Immature natural killer cell (primary cell): Measurements from ENCODE around the gene ADD1. TPM values are rescaled to one million over a fixed set of nuclear protein-coding genes. Genes with fewer than 3 reads are reported as not detected.
A peak's percentile ranks its signal among the peaks of the same experiment; 100 is the strongest.

Experiments
- DNase-seq, 3 donors: peaks; one replicate each; pipeline ENCODE4 v3.0.0; 2022; ENCODE audit warnings: mixed read lengths in 1 of 3
- H3K27ac Mint-ChIP-seq, 6 donors: one replicate each; pipeline ENCODE4 v1.8.0; 2020; ENCODE audit warnings: mixed read lengths in 6 of 6, mild to moderate bottlenecking in 5 of 6, inconsistent platforms in 4 of 6, moderate library complexity in 3 of 6
- H3K27me3 Mint-ChIP-seq, 3 donors: one replicate each; pipeline ENCODE4 v1.8.0; 2020 to 2021; ENCODE audit warnings: low read depth in 3 of 3, mild to moderate bottlenecking in 3 of 3, mixed read lengths in 3 of 3, moderate library complexity in 3 of 3, inconsistent platforms in 1 of 3
- H3K36me3 Mint-ChIP-seq, 3 donors: one replicate each; pipeline ENCODE4 v1.8.0; 2020; ENCODE audit warnings: mixed read lengths in 3 of 3, inconsistent platforms in 2 of 3, mild to moderate bottlenecking in 2 of 3
- H3K4me1 Mint-ChIP-seq, 2 donors: one replicate each; pipeline ENCODE4 v1.8.0; 2020; ENCODE audit warnings: inconsistent platforms in 2 of 2, mild to moderate bottlenecking in 2 of 2, mixed read lengths in 2 of 2, moderate library complexity in 1 of 2
- H3K4me3 Mint-ChIP-seq, 5 donors: one replicate each; pipeline ENCODE4 v1.8.0; 2020; ENCODE audit warnings: mild to moderate bottlenecking in 5 of 5, mixed read lengths in 5 of 5, inconsistent platforms in 3 of 5, moderate library complexity in 3 of 5
- H3K9me3 Mint-ChIP-seq, 6 donors: one replicate each; pipeline ENCODE4 v1.8.0; 2020; ENCODE audit warnings: mild to moderate bottlenecking in 6 of 6, mixed read lengths in 6 of 6, inconsistent platforms in 4 of 6, moderate library complexity in 3 of 6
- polyA plus RNA-seq, 3 donors: library from polyadenylated mRNA; unstranded; fragments of 300-500 nt; fragmentation: Illumina TruSeq; gene quantifications; one replicate each; pipeline ENCODE4 v1.2.3, GENCODE V29; 2021

ADD1 gene
- polyA plus RNA-seq, 3 donors from 2014 or later, result 207 to 318 (median 314) TPM

DNA sequence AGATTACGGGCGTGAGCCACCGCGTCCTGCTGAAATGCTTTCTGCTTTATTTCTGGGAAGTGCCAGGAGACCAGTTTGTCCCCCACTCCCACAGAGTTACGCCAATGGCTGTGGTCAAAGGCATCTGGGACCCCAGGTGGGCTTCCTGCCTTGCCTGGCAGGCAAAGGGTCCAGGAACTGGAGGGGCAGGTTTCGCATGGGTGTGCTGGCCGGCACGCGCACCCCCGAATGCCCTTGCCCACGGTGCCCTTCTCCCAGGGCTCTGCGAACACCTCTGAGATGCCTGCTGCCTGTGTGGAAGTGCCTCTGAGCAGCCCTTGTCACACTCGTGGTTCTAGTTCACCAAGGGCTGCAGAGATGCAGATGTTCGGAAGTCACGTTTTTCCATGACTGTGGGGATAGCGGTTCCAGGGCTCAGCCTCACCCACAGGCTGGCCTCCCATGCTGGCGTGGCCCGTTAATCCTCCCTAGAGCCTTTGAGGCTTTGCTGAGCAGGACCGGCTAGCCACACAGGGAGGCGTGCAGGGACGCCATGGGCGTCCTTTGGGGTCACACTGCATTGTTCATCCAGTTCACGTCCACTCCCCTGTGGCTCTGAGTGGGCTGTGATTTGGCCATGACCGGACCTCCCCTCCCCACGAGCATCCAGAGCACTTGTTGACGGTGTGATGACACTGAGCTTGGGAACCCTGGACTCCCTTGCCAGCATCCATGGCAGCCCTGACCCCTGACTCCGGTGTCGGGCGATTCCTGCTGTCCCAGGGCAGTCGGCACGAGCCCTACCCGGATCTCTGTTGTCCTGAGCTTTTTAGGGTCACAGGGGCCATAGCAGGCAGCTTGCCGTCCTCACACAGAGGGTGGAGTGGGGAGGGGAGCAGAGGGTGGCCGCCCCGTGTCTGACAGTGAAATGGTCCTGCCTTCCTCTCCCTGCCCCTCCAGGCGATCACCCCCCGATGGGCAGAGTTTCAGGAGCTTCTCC, 12.7 kb upstream of the ADD1 start:
- peaks cover 6 to 10% (median 8%) of the 10 kb centered on the region in 3 donors for H3K27me3 Mint-ChIP-seq
- H3K27ac Mint-ChIP-seq, result peak overlapping the region in 2 of 6 donors; percentile 17 to 46
- no peak overlapping the region for H3K4me3 Mint-ChIP-seq
- H3K9me3 Mint-ChIP-seq, result no peaks in the 10 kb centered on the region
- peaks cover 0 to 23% (median 12%) of the 10 kb centered on the region in 3 donors for H3K36me3 Mint-ChIP-seq
- DNase-seq, result no peak
- peaks cover 39 to 42% of the 10 kb centered on the region in 2 donors for H3K4me1 Mint-ChIP-seq

DNA sequence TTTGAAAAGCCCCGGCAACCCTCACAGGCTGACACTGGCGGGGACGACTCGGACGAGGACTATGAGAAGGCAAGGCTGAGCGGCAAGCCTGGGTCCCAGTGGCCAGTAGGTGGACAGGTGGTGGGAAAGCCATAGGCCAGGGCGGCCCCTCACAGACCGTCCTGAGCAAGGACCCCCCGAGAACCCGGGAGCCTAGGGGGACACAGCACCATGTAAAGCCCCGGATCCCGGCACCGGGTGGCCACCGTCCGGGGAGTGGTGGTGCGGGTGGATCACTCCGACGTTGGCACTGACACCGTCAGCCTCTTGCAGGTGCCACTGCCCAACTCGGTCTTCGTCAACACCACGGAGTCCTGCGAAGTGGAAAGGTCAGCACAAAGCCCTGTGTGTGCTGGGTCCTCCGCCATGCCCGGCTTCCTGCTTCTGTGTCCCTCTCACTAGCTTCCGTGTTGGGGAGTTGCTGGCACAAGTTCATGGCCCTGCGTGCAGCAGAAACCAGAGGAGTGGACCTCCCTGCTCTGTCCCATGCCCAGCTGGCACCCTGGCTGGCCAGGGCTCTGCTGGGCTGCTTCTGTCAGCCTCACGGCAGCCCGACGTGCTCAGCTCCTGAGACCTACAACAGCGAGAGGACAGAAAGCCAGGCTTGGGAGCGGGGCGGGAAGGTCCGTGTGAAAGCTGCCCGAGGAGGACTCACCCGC, 11.9 kb upstream of the ADD1 start:
- no peak for DNase-seq
- peaks cover 39 to 44% of the 10 kb centered on the region in 2 donors for H3K4me1 Mint-ChIP-seq
- peak overlapping the region in 5 of 6 donors; percentile 74 to 90 (median 77) for H3K27ac Mint-ChIP-seq

DNA sequence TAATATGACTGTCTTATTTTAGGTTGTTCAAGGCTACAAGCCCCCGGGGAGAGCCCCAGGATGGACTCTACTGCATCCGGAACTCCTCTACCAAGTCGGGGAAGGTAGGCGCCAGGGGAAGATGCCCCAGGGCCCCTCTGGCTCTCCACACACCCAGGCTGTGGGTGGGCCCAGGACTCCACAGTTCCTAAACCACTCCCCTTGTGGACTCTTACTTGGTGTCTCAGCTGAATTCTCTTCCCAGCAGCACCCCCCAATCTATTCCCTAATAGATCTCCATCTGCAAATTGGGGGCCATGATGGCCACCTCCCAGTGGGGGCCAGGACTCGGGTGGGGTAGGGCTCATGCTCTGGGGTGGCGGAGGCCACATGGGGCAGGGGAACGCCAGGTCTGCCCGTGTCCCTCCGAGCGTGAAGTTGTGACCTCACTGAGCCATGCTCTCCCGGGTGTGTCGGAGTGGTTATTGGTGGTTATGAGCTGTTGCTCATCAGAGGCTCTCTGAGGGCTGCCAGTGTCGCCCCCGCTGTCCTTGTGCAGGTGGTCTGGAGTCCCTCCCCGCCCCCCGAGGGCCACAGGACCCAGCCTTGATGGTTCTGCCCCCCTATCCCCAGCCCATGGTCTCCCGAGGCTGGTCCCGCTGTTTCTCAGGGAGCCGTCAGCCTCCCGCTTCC, 11.2 kb upstream of the ADD1 start:
- no peak for DNase-seq

More for the DNA sequence above, 11.9 kb upstream of the ADD1 start:
- Mint-ChIP-seq H3K36me3 (peaks cover 0 to 15% (median 6%) of the 10 kb centered on the region in 3 donors), H3K27me3 (peaks cover 6 to 10% (median 8%) of the 10 kb centered on the region in 3 donors), H3K9me3 (no peaks in the 10 kb centered on the region), H3K4me3 (no peak overlapping the region)

DNA sequence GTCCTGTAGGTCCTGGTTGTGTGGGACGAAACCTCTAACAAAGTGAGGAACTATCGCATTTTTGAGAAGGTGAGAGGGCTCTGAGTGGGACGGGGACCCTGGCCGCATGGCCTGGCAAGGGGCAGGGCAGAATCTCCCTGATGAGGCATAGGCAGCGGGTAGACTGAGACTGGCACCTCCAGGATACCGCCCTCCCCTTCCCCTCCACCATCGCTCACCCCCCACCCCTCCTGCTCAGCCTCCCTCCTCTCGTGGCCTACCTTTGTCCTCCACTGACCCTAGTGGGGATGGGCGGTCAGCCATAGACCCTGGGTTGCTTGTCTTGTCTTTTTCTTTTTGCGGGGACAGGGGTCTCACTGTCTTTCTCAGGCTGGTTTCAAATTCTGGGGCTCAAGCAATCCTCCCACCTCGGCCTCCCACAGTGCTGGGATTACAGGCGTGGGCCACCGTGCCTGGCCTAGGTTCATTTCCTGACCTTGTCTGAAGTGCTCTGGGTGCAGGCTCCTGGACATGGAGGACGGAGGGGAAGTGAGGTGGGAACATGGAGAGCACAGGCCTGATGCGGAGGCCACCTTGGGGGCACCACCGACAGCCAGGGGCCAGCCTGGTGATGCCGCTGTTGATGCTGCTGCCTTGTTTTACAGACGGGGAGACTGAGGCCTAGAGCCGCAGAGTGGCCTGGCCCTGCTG, 10.5 kb upstream of the ADD1 start:
- peaks cover 51 to 55% of the 10 kb centered on the region in 2 donors for H3K4me1 Mint-ChIP-seq
- DNase-seq, result no peak
- no peak overlapping the region for H3K4me3 Mint-ChIP-seq
- H3K36me3 Mint-ChIP-seq, result peaks cover 0 to 16% (median 4%) of the 10 kb centered on the region in 3 donors
- H3K27me3 Mint-ChIP-seq, result peaks cover 9 to 12% (median 10%) of the 10 kb centered on the region in 3 donors
- H3K27ac Mint-ChIP-seq, result peak overlapping the region; percentile 77 to 91 (median 84)
- no peaks in the 10 kb centered on the region for H3K9me3 Mint-ChIP-seq

More for the DNA sequence above, 11.2 kb upstream of the ADD1 start:
- Mint-ChIP-seq H3K36me3 (peaks cover 0 to 13% (median 4%) of the 10 kb centered on the region in 3 donors), H3K4me1 (peaks cover 44 to 48% of the 10 kb centered on the region in 2 donors), H3K27me3 (peaks cover 6 to 10% (median 7%) of the 10 kb centered on the region in 3 donors), H3K9me3 (no peaks in the 10 kb centered on the region), H3K4me3 (no peak overlapping the region), H3K27ac (peak overlapping the region; percentile 77 to 90 (median 82))

DNA sequence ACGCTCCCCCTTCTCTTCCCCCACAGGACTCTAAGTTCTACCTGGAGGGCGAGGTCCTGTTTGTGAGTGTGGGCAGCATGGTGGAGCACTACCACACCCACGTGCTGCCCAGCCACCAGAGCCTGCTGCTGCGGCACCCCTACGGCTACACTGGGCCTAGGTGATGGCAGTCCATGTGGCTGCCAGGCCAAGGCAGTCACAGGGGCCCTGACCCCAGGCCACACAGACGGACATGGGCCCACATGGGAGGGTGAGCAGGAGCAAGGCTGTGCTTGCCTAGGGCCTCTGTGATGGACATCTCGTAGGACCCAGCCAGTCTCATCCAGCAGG, 10.0 kb upstream of the ADD1 start:
- H3K27ac Mint-ChIP-seq, result peak overlapping the region; percentile 77 to 91 (median 84)
- no peak for DNase-seq
- peak overlapping the region in 1 of 5 donors; percentile 10 for H3K4me3 Mint-ChIP-seq
- peaks cover 9 to 15% (median 10%) of the 10 kb centered on the region in 3 donors for H3K27me3 Mint-ChIP-seq
- H3K4me1 Mint-ChIP-seq, result peaks cover 56 to 60% of the 10 kb centered on the region in 2 donors
- H3K9me3 Mint-ChIP-seq, result no peaks in the 10 kb centered on the region
- peaks cover 0 to 16% (median 4%) of the 10 kb centered on the region in 3 donors for H3K36me3 Mint-ChIP-seq

GRCh38 chr4:2834001-2834921, 9.4 kb upstream of the ADD1 start:
- Mint-ChIP-seq H3K27me3 (peaks cover 7 to 15% (median 10%) of the 10 kb centered on the region in 3 donors), H3K9me3 (no peaks in the 10 kb centered on the region), H3K36me3 (peaks cover 0 to 11% (median 0%) of the 10 kb centered on the region in 3 donors), H3K27ac (peak overlapping the region; percentile 80 to 96 (median 92)), H3K4me3 (peak overlapping the region; percentile 69 to 85 (median 77)), H3K4me1 (peaks cover 62 to 66% of the 10 kb centered on the region in 2 donors)
- no peak for DNase-seq

DNA sequence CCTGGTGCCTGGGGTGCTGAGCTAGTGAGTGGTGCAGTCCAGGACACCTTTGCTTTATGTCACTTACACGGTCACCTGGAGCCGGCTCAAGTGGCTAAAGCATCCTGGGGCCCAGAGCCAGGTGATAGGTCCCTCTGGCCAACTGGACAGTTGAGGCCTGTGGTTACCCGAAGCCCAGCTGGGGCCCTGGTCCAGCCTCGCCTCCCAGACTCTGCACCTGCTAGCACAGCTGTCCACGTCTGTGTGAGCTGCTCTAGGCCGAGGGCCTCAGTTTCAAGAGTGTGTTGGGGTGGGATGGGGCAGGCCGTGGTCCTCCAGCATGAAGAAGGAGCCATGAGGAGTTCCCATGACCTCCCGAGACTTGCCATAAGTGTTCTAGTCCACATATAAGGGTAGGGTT, 7.7 kb upstream of the ADD1 start:
- peaks cover 0 to 15% (median 4%) of the 10 kb centered on the region in 3 donors for H3K36me3 Mint-ChIP-seq
- H3K4me3 Mint-ChIP-seq, result peak overlapping the region; percentile 69 to 87 (median 83)
- peaks cover 7 to 15% (median 10%) of the 10 kb centered on the region in 3 donors for H3K27me3 Mint-ChIP-seq
- DNase-seq, result no peak
- peaks cover 75 to 83% of the 10 kb centered on the region in 2 donors for H3K4me1 Mint-ChIP-seq
- peak overlapping the region; percentile 80 to 96 (median 93) for H3K27ac Mint-ChIP-seq
- no peaks in the 10 kb centered on the region for H3K9me3 Mint-ChIP-seq

DNA sequence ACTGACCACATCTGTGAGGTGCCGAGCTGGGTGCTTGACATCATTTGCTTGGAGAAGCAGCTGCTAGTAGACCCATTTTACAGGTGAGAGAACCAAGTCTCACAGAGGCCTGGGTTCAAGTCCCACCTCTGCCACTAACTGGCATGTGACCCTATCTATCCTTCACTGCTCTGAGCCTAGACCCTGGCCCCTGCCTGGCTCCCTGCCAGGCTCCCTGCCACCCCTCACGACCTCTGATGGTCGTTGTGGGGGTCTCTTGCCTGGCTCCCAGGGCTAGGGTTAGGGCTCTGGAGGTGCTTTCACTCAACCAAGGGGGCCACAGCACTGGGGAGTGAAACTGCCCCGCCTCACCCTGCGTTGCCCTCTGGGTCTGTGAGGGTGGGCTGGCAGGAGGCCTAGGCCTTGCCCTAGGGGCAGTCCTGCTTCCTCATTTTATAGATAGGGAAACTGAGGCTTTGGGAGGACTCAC, 7.2 kb upstream of the ADD1 start:
- Mint-ChIP-seq H3K27ac (peak overlapping the region; percentile 80 to 96 (median 92)), H3K27me3 (peaks cover 7 to 15% (median 9%) of the 10 kb centered on the region in 3 donors), H3K4me3 (peak overlapping the region; percentile 21 to 87 (median 83)), H3K4me1 (peaks cover 77 to 88% of the 10 kb centered on the region in 2 donors), H3K9me3 (no peaks in the 10 kb centered on the region), H3K36me3 (peaks cover 0 to 15% (median 4%) of the 10 kb centered on the region in 3 donors)
- no peak for DNase-seq

DNA sequence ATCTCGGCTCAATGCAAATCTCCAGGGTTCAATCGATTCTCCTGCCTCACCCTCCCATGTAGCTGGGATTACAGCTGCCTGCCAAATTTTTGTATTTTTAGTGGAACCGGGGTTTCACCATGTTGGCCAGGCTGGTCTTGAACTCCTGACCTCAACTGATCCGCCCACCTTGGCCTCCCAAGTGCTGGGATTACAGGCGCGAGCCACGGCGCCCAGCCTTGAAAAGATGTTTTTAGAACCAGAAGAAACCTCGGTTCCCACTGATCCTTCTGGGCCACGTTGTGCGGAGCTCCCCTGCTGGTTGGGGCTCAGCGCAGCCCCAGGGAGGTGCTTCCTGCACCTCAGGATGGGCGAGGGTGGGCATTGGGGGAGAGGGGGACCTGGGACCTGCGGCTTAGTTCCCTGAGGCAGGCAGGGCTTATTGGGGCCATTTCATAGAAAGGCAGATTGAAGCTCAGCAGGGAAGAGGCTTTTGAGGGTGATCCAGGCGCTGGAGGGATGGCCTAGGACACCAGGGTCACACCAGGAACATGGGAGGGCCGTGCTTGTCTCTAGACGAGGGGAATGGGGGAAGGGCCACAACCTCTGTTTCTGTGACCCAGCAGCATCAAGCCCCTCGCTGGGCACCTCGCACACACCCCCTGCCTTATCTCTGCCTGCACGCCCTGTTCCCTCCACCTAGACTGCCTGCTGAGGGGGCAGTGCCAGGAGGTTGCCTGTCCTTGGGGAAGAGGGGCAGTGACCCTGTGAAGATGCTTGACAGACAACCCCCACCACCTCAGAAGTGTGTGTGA, 6.3 kb upstream of the ADD1 start:
- peaks cover 80 to 94% of the 10 kb centered on the region in 2 donors for H3K4me1 Mint-ChIP-seq

DNA sequence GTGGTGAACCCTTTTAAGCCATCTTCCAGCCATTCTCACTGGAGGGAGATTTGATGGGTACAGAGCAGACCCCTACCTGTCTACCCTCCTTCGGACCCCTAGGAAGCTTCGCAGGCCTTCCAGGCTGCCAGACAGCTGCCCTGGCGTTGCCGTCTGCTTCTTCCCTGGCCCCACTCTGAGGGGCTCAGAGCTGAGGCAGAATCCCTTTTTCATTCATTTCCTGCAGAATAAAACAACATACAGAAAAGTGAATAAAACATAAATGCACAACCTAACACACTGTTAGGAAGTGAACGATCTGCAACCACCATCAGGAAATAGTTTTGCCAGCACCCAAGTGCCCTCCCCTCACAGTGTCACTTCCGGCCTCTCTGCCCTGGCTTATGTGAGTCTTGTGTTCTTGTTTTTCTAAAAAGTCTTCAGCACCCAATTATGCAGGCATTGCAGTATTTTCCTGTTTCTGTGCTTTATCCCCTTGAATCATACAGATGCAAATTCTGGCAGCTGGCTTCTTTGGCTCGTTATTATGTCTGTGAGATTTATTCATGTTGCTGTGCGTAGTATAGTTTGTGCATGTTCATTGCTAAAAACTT, 5.6 kb upstream of the ADD1 start:
- H3K4me1 Mint-ChIP-seq, result peaks cover 84 to 95% of the 10 kb centered on the region in 2 donors
- DNase-seq, result peak; percentile 81 to 84 (median 81)

More for the DNA sequence above, 6.3 kb upstream of the ADD1 start:
- Mint-ChIP-seq H3K27ac (peak overlapping the region; percentile 80 to 96 (median 92)), H3K9me3 (no peaks in the 10 kb centered on the region), H3K27me3 (peaks cover 7 to 17% (median 8%) of the 10 kb centered on the region in 3 donors), H3K4me3 (peak overlapping the region; percentile 75 to 87 (median 83)), H3K36me3 (peaks cover 0 to 10% (median 4%) of the 10 kb centered on the region in 3 donors)
- DNase-seq, result no peak

GRCh38 chr4:2839060-2839459, 4.6 kb upstream of the ADD1 start:
- peaks cover 0 to 7% (median 4%) of the 10 kb centered on the region in 3 donors for H3K36me3 Mint-ChIP-seq
- peaks cover 78 to 87% of the 10 kb centered on the region in 2 donors for H3K4me1 Mint-ChIP-seq
- H3K9me3 Mint-ChIP-seq, result no peaks in the 10 kb centered on the region
- H3K27ac Mint-ChIP-seq, result peak overlapping the region; percentile 80 to 96 (median 92)
- no peak for DNase-seq
- H3K27me3 Mint-ChIP-seq, result peaks cover 14 to 25% (median 18%) of the 10 kb centered on the region in 3 donors
- peak overlapping the region; percentile 75 to 87 (median 83) for H3K4me3 Mint-ChIP-seq

More for the DNA sequence above, 5.6 kb upstream of the ADD1 start:
- H3K36me3 Mint-ChIP-seq, result peaks cover 0 to 7% (median 4%) of the 10 kb centered on the region in 3 donors
- peak overlapping the region; percentile 75 to 87 (median 83) for H3K4me3 Mint-ChIP-seq
- peak overlapping the region; percentile 80 to 96 (median 92) for H3K27ac Mint-ChIP-seq
- H3K9me3 Mint-ChIP-seq, result no peaks in the 10 kb centered on the region
- H3K27me3 Mint-ChIP-seq, result peaks cover 11 to 22% (median 13%) of the 10 kb centered on the region in 3 donors
